Measurements from ENCODE around the gene NFE2L1. TPM values are rescaled to one million over a fixed set of nuclear protein-coding genes. Genes with fewer than 3 reads are reported as not detected.
"Not testable (repeated sequence)": the region's sequence is repeated elsewhere in the genome, so short reads cannot be mapped to it uniquely, and the experiment has no call there.

NFE2L1 gene
- total RNA-seq, 4 donors from 2014 or later = 123 to 168 (median 131) TPM

DNA sequence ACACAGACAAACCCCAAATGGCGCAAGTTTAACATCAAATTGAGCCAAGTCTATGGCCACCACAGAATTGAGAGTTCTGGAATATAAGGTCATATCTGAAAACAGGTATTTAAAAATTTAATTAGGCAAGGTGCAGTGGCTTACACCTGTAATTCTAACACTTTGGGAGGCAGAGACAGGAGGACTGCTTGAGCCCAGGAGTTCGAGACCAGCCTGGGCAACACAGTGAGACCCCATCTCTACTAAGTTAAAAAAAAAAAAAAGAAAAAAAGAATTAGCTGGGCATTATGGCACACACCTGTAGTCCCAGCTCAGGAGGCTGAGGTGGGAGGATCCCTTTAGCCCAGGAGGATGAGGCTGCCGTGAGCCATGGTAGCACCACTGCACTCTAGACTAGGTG is 19.1 kb downstream of the NFE2L1 start:
- TF ChIP-seq CTCF (IDR thresholded peaks at IDR 0.05) (no peak), POLR2A (IDR thresholded peaks at IDR 0.05) (no peak)
- WGBS, 2 donors = 98% methylated on average over 3 of the region's 3 CpGs
- H3K4me1 ChIP-seq = peaks cover 18 to 25% of the 10 kb centered on the region in 2 donors
- DNase-seq = no peak
- H3K36me3 ChIP-seq = peaks cover 7 to 17% of the 10 kb centered on the region in 2 donors
- no peak overlapping the region for H3K27ac ChIP-seq
- intact Hi-C loops (cut with DNase I) = no loop called here
- no peaks in the 10 kb centered on the region for H3K9me3 ChIP-seq
- H3K4me3 ChIP-seq (replicated peaks in 1 of 3) = no peak overlapping the region
- H3K27me3 ChIP-seq = no peaks in the 10 kb centered on the region

GRCh38 chr17:48067808-48068207 is 19.6 kb downstream of the NFE2L1 start:
- not testable (repeated sequence) for H3K4me3 ChIP-seq (replicated peaks in 1 of 3)
- 97 to 98% methylated on average over 2 of the region's 2 CpGs for WGBS, 2 donors
- H3K36me3 ChIP-seq = peaks cover 4 to 11% of the 10 kb centered on the region in 2 donors

DNA sequence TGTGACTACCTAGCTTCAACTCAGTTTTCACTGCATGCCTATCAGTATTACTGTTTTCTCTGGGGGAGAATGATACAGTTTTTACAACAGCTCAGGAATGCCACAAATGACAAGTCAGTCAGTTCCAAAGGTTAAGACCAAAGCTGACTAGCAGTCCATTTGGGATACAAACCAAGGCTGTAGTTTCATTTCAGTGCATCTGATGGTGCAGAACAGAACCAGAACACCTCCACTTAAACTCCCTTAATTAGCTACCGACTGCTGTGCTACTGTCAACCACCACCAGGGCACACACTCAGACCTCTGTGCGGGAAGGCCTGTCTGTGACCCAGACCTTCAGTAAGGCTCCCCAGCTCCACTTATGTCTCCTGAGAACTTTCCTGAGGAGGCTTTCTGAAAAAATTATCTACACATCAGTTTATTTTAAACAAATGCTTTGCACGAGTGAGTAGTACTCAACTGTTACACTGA is 20.4 kb downstream of the NFE2L1 start:
- Histone ChIP-seq H3K27ac (peak overlapping the region in 1 of 3 donors; percentile 25), H3K9me3 (no peaks in the 10 kb centered on the region), H3K4me1 (peaks cover 26 to 34% of the 10 kb centered on the region in 2 donors), H3K4me3 (replicated peaks in 1 of 3) (no peak overlapping the region), H3K36me3 (peaks cover 4 to 6% of the 10 kb centered on the region in 2 donors), H3K27me3 (no peaks in the 10 kb centered on the region)
- intact Hi-C loops (cut with DNase I) = no loop called here
- DNase-seq = no peak
- 47 to 64% methylated on average over 3 of the region's 3 CpGs for WGBS, 2 donors
- TF ChIP-seq CTCF (IDR thresholded peaks at IDR 0.05) (peak in 3 of 6 experiments; percentile 27 to 38 (median 30)), POLR2A (IDR thresholded peaks at IDR 0.05) (no peak)

More at GRCh38 chr17:48067808-48068207, 19.6 kb downstream of the NFE2L1 start:
- Histone ChIP-seq H3K27ac (peak overlapping the region in 1 of 3 donors; percentile 25), H3K4me1 (peaks cover 19 to 26% of the 10 kb centered on the region in 2 donors)
- intact Hi-C loops (cut with DNase I); H3K9me3 ChIP-seq; DNase-seq; H3K27me3 ChIP-seq: not testable (repeated sequence)

DNA sequence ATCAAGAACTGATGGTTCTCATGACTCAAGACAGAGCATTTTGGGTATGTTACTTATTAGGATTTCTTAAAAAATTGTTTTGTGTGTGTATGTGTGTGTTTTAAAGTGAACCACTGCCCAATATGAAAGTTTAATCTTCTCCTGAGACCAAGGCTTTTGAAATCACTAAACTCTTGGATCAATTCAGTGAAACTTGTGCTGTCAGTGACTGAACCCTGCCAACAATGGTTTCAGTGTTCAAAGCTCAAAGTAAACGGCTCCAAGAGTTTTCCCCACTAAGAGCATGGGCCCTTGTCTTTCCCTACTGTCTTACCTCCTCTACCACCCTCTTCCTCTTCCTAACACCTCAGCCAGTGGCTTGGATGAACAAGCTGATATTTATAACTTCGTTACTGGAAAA is 22.0 kb downstream of the NFE2L1 start:
- intact Hi-C loops (cut with DNase I) = loop anchor here (5.0 kb wide), 1 partner anchor 43 kb away; no protein-coding TSS in a partner anchor
- WGBS, 2 donors = 46 to 52% methylated on average over 2 of the region's 2 CpGs

DNA sequence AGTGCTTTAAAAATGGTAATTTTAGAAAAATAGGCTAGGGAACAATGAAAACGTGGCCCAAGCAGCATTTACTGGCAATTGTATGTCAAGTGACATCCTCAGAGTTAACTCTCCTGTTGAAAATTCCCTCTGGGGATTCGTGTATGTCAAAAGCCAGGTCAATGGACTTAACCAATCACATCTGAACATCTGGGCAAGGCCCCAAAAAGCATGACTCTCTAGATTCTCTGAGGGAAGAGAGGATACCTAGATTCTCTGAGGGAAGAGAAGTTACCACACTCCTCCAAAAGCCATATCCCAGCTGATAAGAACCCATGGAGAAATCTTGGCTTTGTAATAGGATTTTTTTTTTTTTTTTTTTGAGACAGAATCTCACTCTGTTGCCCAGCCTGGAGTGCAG is 23.5 kb downstream of the NFE2L1 start:
- no peak for DNase-seq
- peak overlapping the region in 1 of 3 donors; percentile 19 for H3K27ac ChIP-seq
- TF ChIP-seq CTCF (IDR thresholded peaks at IDR 0.05) (no peak), POLR2A (IDR thresholded peaks at IDR 0.05) (no peak)
- H3K9me3 ChIP-seq = no peaks in the 10 kb centered on the region
- 50 to 75% methylated on average over 2 of the region's 2 CpGs for WGBS, 2 donors
- H3K36me3 ChIP-seq = peaks cover 0 to 4% of the 10 kb centered on the region in 2 donors
- H3K4me3 ChIP-seq (replicated peaks in 1 of 3) = no peak overlapping the region
- peaks cover 40 to 48% of the 10 kb centered on the region in 2 donors for H3K4me1 ChIP-seq
- no peaks in the 10 kb centered on the region for H3K27me3 ChIP-seq
- intact Hi-C loops (cut with DNase I) = loop anchor here (5.0 kb wide), 1 partner anchor 44 kb away; no protein-coding TSS in a partner anchor

More for the DNA sequence above, 22.0 kb downstream of the NFE2L1 start:
- H3K9me3 ChIP-seq = no peaks in the 10 kb centered on the region
- H3K27ac ChIP-seq = peak overlapping the region in 1 of 3 donors; percentile 1
- no peak overlapping the region for H3K4me3 ChIP-seq (replicated peaks in 1 of 3)
- peaks cover 36 to 44% of the 10 kb centered on the region in 2 donors for H3K4me1 ChIP-seq
- DNase-seq = no peak
- peaks cover 0 to 4% of the 10 kb centered on the region in 2 donors for H3K36me3 ChIP-seq
- H3K27me3 ChIP-seq = no peaks in the 10 kb centered on the region
- TF ChIP-seq POLR2A (IDR thresholded peaks at IDR 0.05) (no peak), CTCF (IDR thresholded peaks at IDR 0.05) (no peak)

GRCh38 chr17:48072811-48073210 is 24.7 kb downstream of the NFE2L1 start:
- peaks cover 45 to 54% of the 10 kb centered on the region in 2 donors for H3K4me1 ChIP-seq
- intact Hi-C loops (cut with DNase I) = loop anchor here (5.0 kb wide), 1 partner anchor 46 kb away; no protein-coding TSS in a partner anchor
- DNase-seq; H3K4me3 ChIP-seq (replicated peaks in 1 of 3); H3K27me3 ChIP-seq; H3K36me3 ChIP-seq; H3K9me3 ChIP-seq: not testable (repeated sequence)
- WGBS, 2 donors = 83 to 84% methylated on average over 9 of the region's 9 CpGs
- peak overlapping the region; percentile 79 to 91 (median 88) for H3K27ac ChIP-seq

DNA sequence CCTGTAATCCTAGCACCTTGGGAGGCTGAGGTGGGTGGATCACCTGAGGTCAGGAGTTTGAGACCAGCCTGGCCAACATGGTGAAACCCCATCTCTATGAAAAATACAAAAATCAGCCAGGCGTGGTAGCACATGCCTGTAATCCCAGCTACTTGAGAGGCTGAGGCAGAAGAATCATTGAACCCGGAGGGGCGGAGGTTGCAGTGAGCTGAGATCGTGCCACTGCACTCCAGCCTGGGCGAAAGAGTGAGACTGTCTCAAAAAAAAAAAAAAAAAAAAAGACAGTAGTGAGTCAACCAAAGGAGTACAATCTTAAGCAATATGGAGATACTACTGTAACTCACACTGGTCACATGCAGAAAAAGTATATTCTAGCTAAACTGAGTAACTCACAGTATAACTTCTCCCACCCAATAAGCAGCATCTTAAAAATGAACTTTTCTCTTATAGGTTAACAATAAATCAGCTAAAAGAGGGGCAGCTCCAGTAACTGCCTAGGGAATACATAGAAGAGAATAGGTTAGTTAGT is 25.5 kb downstream of the NFE2L1 start:
- H3K27me3 ChIP-seq; H3K4me3 ChIP-seq (replicated peaks in 1 of 3); H3K9me3 ChIP-seq; H3K36me3 ChIP-seq: not testable (repeated sequence)
- peak; percentile 65 for DNase-seq
- WGBS, 2 donors = 39 to 56% methylated on average over 5 of the region's 5 CpGs
- Histone ChIP-seq H3K27ac (peak overlapping the region; percentile 79 to 91 (median 88)), H3K4me1 (peaks cover 43 to 51% of the 10 kb centered on the region in 2 donors)
- intact Hi-C loops (cut with DNase I) = loop anchor here (5.0 kb wide), 1 partner anchor 46 kb away; no protein-coding TSS in a partner anchor

All from thyroid gland (tissue), 4 donors.